ENCODE results near the gene SCAMP4.

The SCAMP4 gene

DNA sequence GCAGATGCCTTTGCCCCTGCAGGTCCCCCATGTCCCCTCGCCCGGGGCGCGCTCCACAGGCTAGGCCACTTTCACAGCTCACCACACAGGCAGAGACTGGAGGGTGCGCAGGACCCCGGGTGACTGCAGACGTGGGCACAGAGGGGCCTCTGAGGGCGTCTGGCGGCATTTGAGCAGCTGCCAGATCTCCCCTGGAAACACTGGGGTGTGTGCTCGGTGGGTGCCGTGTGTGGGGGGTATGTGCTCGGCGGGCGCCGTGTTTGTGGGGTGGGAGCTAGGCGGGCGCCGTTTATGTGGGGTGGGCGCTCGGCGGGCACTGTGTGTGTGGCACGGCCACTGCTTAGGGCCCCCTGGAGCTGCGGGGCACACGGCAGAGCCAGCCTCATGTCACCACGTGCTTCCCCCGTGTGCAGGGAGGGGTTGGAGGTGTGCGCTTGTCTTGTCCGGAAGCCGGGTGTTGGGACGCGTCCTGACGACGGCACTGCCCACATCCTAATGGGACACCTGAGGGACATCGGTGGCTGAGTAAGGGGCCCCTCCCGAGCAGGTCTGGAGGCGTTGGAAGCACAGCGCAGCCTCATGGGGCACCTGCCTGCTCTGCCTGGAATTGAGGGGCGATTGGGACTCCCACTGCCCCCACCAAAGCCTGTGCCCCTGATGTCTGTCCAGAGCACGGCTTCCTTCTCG is 52.5 kb downstream of the SCAMP4 start:
- DNase-seq (ENCODE audit: low read depth), result no peak

GRCh38 chr19:1959928-1960589 is 54.9 kb downstream of the SCAMP4 start:
- no peak for DNase-seq (ENCODE audit: low read depth)

GRCh38 chr19:1961000-1961883 is 56.0 kb downstream of the SCAMP4 start:
- no peak for DNase-seq (ENCODE audit: low read depth)

DNA sequence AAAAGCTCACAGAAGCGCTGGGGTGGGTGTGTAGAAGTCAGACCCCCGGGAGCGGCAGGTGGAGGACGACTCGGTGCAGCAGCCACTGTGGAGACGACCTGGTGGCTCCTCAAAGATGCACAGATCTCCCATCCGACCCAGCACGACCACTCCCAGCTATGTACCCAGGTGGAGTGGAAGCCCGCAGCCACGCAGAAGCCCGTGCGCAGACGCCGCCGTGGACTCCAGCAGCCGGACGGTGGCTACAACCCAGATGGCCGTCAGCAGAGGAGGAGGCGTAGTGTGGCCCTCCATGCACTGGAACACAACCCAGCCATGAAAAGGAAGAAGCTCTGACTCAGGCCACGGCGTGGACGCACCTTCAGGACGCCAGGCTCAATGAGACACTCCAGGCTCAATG is 57.5 kb downstream of the SCAMP4 start:
- no peak for DNase-seq (ENCODE audit: low read depth)

DNA sequence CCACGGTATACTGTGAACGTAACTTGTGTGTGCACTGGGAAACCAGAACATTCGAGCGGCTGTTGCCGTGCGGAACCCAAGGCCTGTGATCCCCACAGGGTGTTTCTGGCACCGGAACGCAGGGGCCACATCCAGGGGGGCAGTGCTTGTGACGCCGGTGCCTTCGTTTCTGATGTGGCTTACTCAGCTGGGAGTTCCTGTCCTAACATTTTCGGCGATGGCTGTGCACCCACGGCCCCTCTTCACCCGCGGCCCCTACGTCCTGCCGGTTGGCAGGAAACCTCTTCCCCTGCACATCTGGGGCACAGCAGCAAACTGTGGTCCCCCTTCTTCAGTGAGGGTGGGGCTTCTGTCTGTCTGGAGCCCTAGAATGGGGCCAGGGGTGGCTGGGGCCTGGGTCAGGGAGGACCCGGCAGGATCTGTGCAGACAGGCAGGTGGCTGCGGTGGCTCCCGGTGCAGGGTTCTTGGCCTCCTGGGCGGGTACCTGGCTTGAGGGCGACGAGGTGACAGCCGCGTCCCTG is 61.9 kb downstream of the SCAMP4 start:
- DNase-seq (ENCODE audit: low read depth), result no peak

GRCh38 chr19:1968279-1969175 is 63.3 kb downstream of the SCAMP4 start:
- no peak for DNase-seq (ENCODE audit: low read depth)

DNA sequence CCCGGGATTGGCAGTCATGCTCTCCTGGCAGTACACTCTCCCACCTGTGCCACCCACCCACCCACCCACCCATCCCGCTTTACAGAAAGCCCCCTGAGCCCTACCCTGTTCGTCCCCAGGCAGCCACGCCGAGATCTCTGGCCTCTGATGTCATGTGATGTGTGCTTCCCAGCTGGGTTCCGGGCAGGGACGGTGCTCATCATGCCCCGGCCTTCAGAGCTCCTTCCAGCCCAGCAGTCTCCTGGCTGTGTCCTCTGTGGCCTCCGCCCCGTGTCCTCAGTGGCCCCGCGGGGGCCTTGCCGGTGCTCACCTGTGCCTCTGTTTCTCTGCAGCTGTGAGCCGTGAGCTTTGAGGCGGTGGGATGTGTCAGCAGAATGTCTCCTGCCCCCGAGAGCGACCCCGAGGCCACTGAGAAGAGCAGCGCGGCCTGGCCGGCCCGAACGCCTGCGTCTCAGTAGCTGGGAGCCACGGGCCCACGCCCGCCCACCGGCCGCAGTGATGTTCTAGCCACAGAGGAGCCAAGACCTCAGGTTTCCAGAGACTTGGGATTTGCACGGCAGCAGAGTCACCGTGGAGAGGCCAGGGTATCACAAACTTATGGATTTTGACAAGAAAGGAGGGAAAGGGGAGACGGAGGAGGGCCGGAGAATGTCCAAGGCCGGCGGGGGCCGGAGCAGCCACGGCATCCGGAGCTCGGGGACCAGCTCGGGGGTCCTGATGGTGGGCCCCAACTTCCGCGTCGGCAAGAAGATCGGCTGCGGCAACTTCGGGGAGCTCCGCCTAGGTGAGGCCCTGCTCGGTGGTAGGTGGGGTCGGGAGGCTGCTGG is 64.2 kb downstream of the SCAMP4 start:
- DNase-seq (ENCODE audit: low read depth), result no peak

DNA sequence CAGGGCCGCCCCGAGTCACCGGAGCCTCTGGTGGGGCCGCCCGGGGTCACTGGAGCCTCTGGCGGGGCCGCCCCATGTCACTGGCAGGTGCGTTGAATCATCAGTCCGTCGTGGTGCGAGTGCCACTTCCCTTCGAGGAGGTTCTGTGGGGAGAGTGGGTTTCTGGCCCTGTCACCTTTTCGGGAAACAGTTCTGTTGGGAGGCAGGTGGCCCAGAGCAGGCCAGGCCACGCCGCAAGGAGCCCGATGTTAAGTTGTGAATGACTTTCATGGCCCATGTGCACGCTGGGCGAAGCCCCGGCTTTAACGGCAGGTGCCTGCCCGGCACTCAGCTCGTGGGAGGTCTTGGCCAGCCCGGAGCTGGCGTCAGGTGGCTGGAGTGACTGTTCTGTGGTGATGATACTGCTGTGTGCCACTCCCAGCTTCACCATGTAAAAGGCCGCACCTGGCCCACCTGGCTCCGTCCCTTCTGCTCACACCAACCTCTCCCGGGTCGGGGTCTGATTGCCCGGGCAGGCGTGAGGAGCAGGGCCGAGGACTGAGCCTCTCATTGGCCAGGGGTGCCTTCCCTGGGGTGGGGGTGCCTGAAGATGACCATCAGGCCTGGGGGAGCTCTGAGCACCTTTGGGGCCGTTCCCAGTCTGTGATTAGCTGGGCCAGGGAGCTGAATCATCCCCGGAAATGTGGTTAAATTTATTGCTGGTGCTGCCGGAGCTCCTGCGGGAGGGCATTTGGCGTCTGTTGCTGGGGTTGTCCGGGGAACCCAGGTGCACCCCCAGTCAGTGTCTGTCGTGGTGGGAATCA is 65.0 kb downstream of the SCAMP4 start:
- no peak for DNase-seq (ENCODE audit: low read depth)

DNA sequence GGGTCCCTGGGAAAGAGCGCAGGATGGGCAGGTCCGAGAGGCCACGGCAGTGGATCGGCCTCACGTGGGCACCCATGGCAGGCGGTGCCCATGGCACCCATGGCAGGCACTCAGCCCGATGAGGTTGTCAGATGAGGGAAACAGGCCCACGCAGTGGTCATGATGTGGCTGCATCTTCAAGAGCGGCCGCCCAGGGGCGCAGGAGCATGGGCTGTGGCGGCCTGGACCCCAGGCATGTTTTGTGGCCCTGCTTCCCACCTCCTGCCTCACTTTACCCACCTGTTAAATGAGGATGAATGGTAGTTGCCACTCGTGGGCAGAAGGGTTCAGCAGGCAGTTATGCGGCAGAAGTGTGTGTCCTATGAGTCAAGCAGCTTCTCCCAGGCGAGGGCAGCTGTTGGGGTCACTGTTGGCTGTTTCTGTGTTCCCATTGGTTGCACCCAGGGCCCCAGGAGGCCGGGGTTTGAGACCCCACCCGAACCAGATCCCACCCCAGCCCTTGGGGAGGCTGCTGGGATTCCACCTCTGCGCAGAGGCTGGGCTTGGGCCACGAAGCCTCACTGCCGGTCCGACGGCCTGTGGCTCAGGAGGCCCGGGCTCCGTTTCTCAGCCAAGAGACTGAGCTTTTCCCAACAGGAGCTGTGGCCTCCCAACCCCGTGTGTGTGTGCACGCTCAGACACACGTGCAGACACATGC is 65.8 kb downstream of the SCAMP4 start:
- no peak for DNase-seq (ENCODE audit: low read depth)

DNA sequence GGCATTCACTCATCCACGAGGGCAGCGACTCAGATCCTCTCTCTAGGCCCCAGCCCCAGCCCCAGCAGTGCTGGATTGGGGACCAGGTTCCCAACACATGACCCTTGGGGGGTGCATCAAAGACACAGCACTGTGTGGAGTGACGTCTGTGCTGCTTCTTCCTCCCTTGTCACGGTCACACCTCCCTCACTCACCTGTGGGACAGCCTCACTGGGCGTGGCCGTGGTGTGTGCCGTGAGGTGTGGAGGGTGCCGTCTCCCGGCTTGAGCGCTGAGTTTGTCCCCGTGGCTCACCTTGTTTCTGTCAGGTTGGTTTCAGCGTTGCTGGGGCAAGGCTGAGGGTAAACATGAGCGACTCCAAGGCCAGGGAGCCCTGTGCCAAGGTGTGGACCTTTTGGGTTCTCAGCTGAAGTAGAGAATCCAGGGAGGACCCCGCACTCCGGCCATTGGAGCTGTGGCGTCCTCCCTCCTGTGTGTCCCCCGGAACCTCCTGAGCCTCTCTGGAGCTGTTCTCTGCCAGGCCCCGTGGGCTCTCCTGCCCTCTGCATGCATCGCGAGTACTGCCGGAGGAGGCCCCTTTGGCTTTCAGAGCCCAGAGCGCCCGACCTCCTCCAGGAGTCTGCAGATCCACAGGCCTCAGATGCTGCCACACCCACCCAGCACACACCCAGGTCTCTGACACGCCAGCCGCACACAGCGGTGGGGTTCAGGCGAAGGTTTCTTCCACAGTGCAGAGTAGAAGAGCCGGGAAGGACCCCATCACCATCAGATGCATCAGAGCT is 69.4 kb downstream of the SCAMP4 start:
- no peak for DNase-seq (ENCODE audit: low read depth)

GRCh38 chr19:1975162-1975480 is 69.9 kb downstream of the SCAMP4 start:
- no peak for DNase-seq (ENCODE audit: low read depth)

Measured in T-helper 22 cell (primary cell).